Activated naive CD8-positive, alpha-beta T cell (primary cell): Measurements from ENCODE around the gene COL16A1.

Experiments
- H3K27ac Mint-ChIP-seq: one replicate; pipeline ENCODE4 v1.8.0; 2021; ENCODE audit warnings: mixed read lengths
- H3K27me3 Mint-ChIP-seq: one replicate; pipeline ENCODE4 v1.8.0; 2021; ENCODE audit warnings: mixed read lengths
- H3K36me3 Mint-ChIP-seq: one replicate; pipeline ENCODE4 v1.8.0; 2021; ENCODE audit warnings: mixed read lengths
- H3K4me1 Mint-ChIP-seq: one replicate; pipeline ENCODE4 v1.8.0; 2021; ENCODE audit warnings: low read depth, mixed read lengths
- H3K4me3 Mint-ChIP-seq: one replicate; pipeline ENCODE4 v1.8.0; 2021; ENCODE audit warnings: mild to moderate bottlenecking, mixed read lengths
- H3K9me3 Mint-ChIP-seq: one replicate; pipeline ENCODE4 v1.8.0; 2021; ENCODE audit warnings: low read depth, mixed read lengths

The COL16A1 gene

GRCh38 chr1:31660871-31661455 is 42.9 kb downstream of the COL16A1 start:
- no peaks in the 10 kb centered on the region for H3K27me3 Mint-ChIP-seq
- no peaks in the 10 kb centered on the region for H3K4me1 Mint-ChIP-seq
- H3K36me3 Mint-ChIP-seq, result no peaks in the 10 kb centered on the region
- H3K9me3 Mint-ChIP-seq, result no peaks in the 10 kb centered on the region
- H3K27ac Mint-ChIP-seq, result no peak overlapping the region
- H3K4me3 Mint-ChIP-seq, result no peak overlapping the region

DNA sequence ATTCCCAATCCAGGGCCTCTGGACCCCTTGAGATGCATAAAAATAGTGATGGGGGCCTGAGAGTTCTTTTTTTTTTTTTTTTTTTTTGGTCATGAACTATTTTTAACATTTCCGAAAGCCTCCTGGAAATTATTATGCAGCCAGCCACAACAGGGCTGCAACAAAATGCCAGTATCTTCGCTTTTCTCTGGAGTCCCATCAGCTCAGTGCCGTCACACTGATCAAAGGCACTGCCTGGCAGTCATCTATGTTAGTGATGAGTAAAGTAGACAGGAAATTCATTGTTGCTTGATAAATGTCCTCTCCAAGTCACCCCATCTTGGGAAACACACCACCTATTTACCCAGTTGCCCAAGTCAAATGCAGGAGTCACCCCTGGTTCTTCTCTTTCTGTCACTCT is 43.9 kb downstream of the COL16A1 start:
- H3K9me3 Mint-ChIP-seq, result no peaks in the 10 kb centered on the region
- H3K27ac Mint-ChIP-seq, result no peak overlapping the region
- no peaks in the 10 kb centered on the region for H3K27me3 Mint-ChIP-seq
- no peaks in the 10 kb centered on the region for H3K4me1 Mint-ChIP-seq
- no peak overlapping the region for H3K4me3 Mint-ChIP-seq
- no peaks in the 10 kb centered on the region for H3K36me3 Mint-ChIP-seq

DNA sequence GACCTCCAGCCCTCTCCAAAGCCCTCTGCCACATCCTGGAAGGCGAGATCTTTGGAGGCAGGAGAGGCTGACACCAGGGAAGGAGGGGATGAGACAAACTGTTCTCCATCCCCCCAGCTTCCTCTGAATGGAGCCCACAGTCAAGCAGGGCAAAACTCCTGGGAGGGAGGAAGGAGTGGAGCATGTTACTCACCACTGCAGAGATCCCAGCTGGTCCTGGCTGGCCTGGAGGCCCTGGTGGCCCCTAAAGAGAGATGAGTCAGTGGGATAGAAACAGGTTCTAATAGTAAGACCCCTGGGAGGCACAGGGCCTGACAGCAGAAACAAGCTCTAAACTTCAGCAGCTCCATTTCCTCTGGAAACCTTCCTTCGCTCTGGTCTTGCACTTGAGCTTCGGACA is 45.1 kb downstream of the COL16A1 start:
- H3K36me3 Mint-ChIP-seq, result no peaks in the 10 kb centered on the region
- H3K4me1 Mint-ChIP-seq, result no peaks in the 10 kb centered on the region
- no peaks in the 10 kb centered on the region for H3K27me3 Mint-ChIP-seq
- H3K27ac Mint-ChIP-seq, result no peak overlapping the region
- no peak overlapping the region for H3K4me3 Mint-ChIP-seq
- no peaks in the 10 kb centered on the region for H3K9me3 Mint-ChIP-seq

DNA sequence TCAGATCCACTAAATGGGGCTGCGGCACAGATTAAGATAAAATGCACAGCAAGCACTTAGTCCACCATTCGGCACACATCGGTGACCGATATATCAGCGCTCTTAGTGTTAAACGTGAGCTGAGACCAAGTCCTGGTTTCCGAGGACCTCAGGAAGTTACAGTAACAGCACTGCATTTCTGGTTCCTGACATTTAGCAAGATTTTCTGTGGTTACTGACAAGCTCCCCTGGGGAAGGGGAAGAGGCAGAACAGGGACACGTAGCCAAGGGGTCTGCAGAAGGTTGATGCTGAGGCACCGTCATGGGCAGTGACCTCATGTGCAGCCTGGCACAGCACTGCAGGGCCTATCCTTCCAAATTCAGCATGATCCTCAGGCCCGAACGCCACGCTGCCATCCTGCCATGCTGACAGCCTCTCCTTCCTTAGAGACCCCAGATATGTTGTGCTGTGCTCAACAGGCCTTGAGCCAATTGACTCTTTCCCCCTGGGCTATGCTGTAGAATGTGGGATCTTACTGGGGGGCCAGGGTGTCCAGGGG is 45.8 kb downstream of the COL16A1 start:
- H3K4me3 Mint-ChIP-seq, result no peak overlapping the region
- no peak overlapping the region for H3K27ac Mint-ChIP-seq
- H3K27me3 Mint-ChIP-seq, result no peaks in the 10 kb centered on the region
- H3K36me3 Mint-ChIP-seq, result no peaks in the 10 kb centered on the region
- H3K4me1 Mint-ChIP-seq, result no peaks in the 10 kb centered on the region
- H3K9me3 Mint-ChIP-seq, result no peaks in the 10 kb centered on the region

GRCh38 chr1:31657020-31657804 is 46.6 kb downstream of the COL16A1 start:
- no peaks in the 10 kb centered on the region for H3K27me3 Mint-ChIP-seq
- H3K36me3 Mint-ChIP-seq, result no peaks in the 10 kb centered on the region
- no peaks in the 10 kb centered on the region for H3K9me3 Mint-ChIP-seq
- no peak overlapping the region for H3K4me3 Mint-ChIP-seq
- no peaks in the 10 kb centered on the region for H3K4me1 Mint-ChIP-seq
- no peak overlapping the region for H3K27ac Mint-ChIP-seq

GRCh38 chr1:31655756-31656155 is 48.1 kb downstream of the COL16A1 start:
- Mint-ChIP-seq H3K36me3 (no peaks in the 10 kb centered on the region), H3K4me3 (no peak overlapping the region), H3K27ac (no peak overlapping the region), H3K27me3 (no peaks in the 10 kb centered on the region), H3K4me1 (no peaks in the 10 kb centered on the region), H3K9me3 (no peaks in the 10 kb centered on the region)

GRCh38 chr1:31655104-31655503 is 48.7 kb downstream of the COL16A1 start:
- H3K9me3 Mint-ChIP-seq, result no peaks in the 10 kb centered on the region
- no peaks in the 10 kb centered on the region for H3K36me3 Mint-ChIP-seq
- no peaks in the 10 kb centered on the region for H3K4me1 Mint-ChIP-seq
- H3K4me3 Mint-ChIP-seq, result no peak overlapping the region
- H3K27me3 Mint-ChIP-seq, result no peaks in the 10 kb centered on the region
- H3K27ac Mint-ChIP-seq, result no peak overlapping the region

GRCh38 chr1:31654474-31654776 is 49.4 kb downstream of the COL16A1 start:
- H3K9me3 Mint-ChIP-seq, result no peaks in the 10 kb centered on the region
- no peaks in the 10 kb centered on the region for H3K27me3 Mint-ChIP-seq
- H3K4me1 Mint-ChIP-seq, result no peaks in the 10 kb centered on the region
- no peak overlapping the region for H3K27ac Mint-ChIP-seq
- H3K36me3 Mint-ChIP-seq, result no peaks in the 10 kb centered on the region
- H3K4me3 Mint-ChIP-seq, result no peak overlapping the region

DNA sequence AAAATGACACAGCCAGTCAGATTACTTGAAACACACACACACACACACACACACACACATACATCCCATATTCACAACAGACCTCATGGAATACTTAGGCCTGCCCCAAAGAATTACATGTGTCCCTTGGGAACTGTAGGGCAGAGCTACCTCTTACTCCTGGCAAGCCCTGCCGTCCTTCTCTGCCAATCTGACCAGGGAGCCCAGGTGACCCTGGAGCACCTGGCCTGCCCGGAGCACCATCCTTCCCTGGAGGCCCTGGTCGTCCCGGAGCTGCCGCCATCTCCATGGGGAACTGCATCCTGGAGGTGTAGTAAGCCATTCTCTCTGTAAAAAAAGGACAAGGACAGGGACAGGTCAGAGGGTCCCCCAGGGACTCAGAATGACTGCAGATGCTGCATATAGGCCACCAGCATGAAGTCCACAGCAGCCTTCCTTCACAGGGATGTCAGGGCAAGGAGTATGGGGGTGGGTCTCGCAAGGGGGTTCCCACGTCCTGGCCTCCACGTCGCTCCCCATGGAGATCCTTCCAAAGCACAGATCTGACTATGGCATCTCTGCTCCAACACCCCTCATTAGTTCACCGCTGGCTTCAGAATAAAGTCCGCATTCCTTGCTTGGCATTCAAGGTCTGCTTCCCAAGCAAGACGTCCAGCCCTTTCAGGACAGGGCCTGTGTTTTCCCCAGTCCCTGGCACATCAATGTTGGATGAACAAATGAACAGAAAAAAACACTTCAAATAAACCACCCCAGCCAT is 49.9 kb downstream of the COL16A1 start:
- no peaks in the 10 kb centered on the region for H3K9me3 Mint-ChIP-seq
- H3K27me3 Mint-ChIP-seq, result no peaks in the 10 kb centered on the region
- H3K27ac Mint-ChIP-seq, result no peak overlapping the region

DNA sequence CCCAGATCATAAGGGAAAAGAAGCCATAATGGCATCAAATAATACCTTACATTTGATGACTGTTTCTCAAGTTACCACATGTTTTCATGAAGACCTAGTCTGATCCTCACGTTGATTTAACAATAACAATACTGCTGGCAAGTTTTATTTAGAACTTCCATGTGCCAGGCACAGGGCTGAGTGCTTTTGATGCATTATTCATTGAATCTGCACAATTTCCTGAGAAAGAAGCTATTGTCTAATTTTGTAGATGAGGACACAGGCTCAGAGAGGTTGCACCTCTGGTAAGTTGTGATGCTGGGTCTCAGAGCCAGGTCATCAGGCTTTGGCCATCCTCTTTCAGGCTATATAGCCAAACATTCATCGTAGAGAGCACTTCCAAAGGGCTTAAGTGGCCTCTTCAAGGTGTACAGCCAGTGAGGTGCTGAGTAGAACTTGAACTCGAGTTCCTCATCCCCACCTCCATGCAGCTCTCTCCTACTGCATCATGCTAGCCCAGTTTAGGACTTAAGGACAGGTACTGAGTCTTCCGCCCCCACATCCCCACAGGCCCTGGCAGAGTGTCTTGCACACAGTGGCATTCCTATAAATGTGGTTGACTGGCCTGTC is 50.8 kb downstream of the COL16A1 start:
- no peak overlapping the region for H3K27ac Mint-ChIP-seq

More for the DNA sequence above, 49.9 kb downstream of the COL16A1 start:
- Mint-ChIP-seq H3K36me3 (no peaks in the 10 kb centered on the region), H3K4me1 (no peaks in the 10 kb centered on the region), H3K4me3 (no peak overlapping the region)

GRCh38 chr1:31651766-31652165 is 52.1 kb downstream of the COL16A1 start:
- Mint-ChIP-seq H3K9me3 (no peaks in the 10 kb centered on the region), H3K4me1 (no peaks in the 10 kb centered on the region), H3K4me3 (no peak overlapping the region), H3K27ac (no peak overlapping the region), H3K36me3 (no peaks in the 10 kb centered on the region), H3K27me3 (no peaks in the 10 kb centered on the region)

More for the DNA sequence above, 50.8 kb downstream of the COL16A1 start:
- no peaks in the 10 kb centered on the region for H3K27me3 Mint-ChIP-seq
- no peaks in the 10 kb centered on the region for H3K9me3 Mint-ChIP-seq
- H3K36me3 Mint-ChIP-seq, result no peaks in the 10 kb centered on the region
- H3K4me1 Mint-ChIP-seq, result no peaks in the 10 kb centered on the region
- H3K4me3 Mint-ChIP-seq, result no peak overlapping the region

- Mint-ChIP-seq H3K4me3 (no peak overlapping the region), H3K9me3 (no peaks in the 10 kb centered on the region), H3K36me3 (no peaks in the 10 kb centered on the region), H3K4me1 (peaks cover 4% of the 10 kb centered on the region), H3K27ac (no peak overlapping the region), H3K27me3 (no peaks in the 10 kb centered on the region)
Observed at GRCh38 chr1:31651089-31651420, 52.8 kb downstream of the COL16A1 start.

GRCh38 chr1:31650161-31651088 is 53.4 kb downstream of the COL16A1 start:
- H3K36me3 Mint-ChIP-seq, result no peaks in the 10 kb centered on the region
- no peaks in the 10 kb centered on the region for H3K27me3 Mint-ChIP-seq
- no peaks in the 10 kb centered on the region for H3K9me3 Mint-ChIP-seq
- H3K4me3 Mint-ChIP-seq, result no peak overlapping the region
- no peak overlapping the region for H3K27ac Mint-ChIP-seq
- peaks cover 8% of the 10 kb centered on the region for H3K4me1 Mint-ChIP-seq

GRCh38 chr1:31648641-31649357 is 55.0 kb downstream of the COL16A1 start:
- Mint-ChIP-seq H3K27me3 (no peaks in the 10 kb centered on the region), H3K4me1 (peaks cover 19% of the 10 kb centered on the region), H3K9me3 (no peaks in the 10 kb centered on the region), H3K27ac (no peak overlapping the region), H3K36me3 (no peaks in the 10 kb centered on the region), H3K4me3 (no peak overlapping the region)
